ENCODE results near the gene LRRC56.
"Not testable (repeated sequence)": the region's sequence is repeated elsewhere in the genome, so short reads cannot be mapped to it uniquely, and the experiment has no call there.

LRRC56 gene

GRCh38 chr11:568306-569157 lies 31.2 kb downstream of the LRRC56 start:
- no peak for TF ChIP-seq CTCF (IDR thresholded peaks at IDR 0.05; ENCODE audit: insufficient read depth, low read depth, low read length, missing control alignments)
- peak; percentile 96 for DNase-seq (ENCODE audit: low read depth)
- peak overlapping the region; percentile 83 for H3K4me3 ChIP-seq (ENCODE audit: low read length)

DNA sequence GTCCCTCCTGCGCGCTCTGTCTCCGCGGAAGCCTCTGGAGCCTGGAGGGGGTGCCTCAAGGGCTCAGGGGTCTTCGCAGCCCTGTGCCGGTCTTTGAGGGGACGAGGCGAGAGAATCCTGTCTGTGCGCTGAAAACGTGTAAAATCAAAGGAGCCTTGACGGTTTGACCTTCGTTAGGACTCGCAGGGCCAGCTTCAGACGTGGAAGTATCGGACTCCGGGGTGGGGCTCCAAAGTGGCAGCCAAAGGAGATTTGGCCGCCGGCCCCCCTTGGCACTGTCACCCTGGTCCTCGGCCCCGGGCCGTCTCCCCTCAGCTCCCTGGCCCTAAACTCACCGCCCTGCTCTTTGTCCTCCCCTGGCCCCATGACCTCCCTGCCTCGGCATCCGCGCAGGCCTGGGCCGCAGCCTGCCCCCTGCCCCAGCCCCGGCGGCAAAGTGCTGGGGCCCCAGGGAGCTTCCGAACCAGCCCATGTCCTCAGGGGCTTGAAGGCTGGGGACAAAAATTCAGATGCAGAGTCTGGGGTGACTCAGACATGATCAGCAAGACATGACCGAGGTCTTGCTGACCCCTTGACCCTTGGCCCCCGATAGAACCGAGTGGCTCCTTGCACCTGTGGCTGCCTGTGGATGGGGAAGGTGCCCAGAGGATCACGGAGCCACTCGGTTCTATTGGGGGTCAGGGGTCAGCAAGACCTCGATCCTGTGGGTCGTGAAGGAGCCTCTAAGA lies 32.0 kb downstream of the LRRC56 start:
- H3K4me3 ChIP-seq (ENCODE audit: low read length): peak overlapping the region; percentile 61
- DNase-seq (ENCODE audit: low read depth): no peak
- no peak for TF ChIP-seq CTCF (IDR thresholded peaks at IDR 0.05; ENCODE audit: insufficient read depth, low read depth, low read length, missing control alignments)

GRCh38 chr11:571802-572185 lies 34.5 kb downstream of the LRRC56 start:
- DNase-seq (ENCODE audit: low read depth): no peak
- H3K4me3 ChIP-seq (ENCODE audit: low read length): no peak overlapping the region
- no peak for TF ChIP-seq CTCF (IDR thresholded peaks at IDR 0.05; ENCODE audit: insufficient read depth, low read depth, low read length, missing control alignments)

DNA sequence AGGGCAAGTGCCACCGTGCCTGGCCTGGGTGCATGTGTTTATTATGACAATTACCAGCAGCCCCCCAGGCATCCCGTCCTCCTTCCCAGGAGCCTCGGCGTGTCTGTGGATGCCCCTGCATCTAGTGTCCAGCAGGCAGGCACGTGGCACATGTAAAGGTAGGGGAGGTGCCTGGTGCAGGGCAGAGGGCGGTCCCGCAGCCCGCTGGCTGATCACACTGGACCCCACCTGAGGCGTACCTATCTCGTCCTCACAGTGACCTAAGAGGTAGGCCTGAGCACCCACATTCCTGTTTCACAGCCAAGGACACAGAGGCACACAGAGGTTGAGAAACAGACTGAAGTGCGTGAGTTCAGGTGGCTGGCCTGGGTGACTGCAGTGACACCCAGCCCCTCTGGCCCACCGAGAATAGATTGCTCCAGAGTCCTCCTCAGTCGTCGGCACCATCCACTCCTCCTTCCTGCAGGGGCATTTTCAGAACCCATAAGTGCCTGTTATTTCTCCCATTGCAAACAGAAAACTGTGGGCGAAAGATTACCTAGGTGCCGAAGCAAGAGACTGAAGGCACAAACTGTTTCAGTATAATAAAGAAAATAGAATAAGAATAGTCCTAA lies 35.9 kb downstream of the LRRC56 start:
- no peak overlapping the region for H3K4me3 ChIP-seq (ENCODE audit: low read length)
- TF ChIP-seq CTCF (IDR thresholded peaks at IDR 0.05; ENCODE audit: insufficient read depth, low read depth, low read length, missing control alignments): no peak
- no peak for DNase-seq (ENCODE audit: low read depth)

GRCh38 chr11:574031-574570 lies 36.8 kb downstream of the LRRC56 start:
- not testable (repeated sequence) for DNase-seq (ENCODE audit: low read depth)
- H3K4me3 ChIP-seq (ENCODE audit: low read length): peak overlapping the region; percentile 62

- no peak for TF ChIP-seq CTCF (IDR thresholded peaks at IDR 0.05; ENCODE audit: insufficient read depth, low read depth, low read length, missing control alignments)
- peak overlapping the region; percentile 62 for H3K4me3 ChIP-seq (ENCODE audit: low read length)
Measured at GRCh38 chr11:574632-575312, 37.4 kb downstream of the LRRC56 start.

More at GRCh38 chr11:574632-575312, 37.4 kb downstream of the LRRC56 start:
- no peak for DNase-seq (ENCODE audit: low read depth)

All from epithelial cell of esophagus (primary cell).